AG20443 (cell line): ENCODE measurements around the gene SPNS2.

Experiments
- DNase-seq: peaks from one replicate; pipeline ENCODE4 v3.0.0; 2012; ENCODE audit warnings: low spot score, mixed read lengths

Gene SPNS2, protein sequence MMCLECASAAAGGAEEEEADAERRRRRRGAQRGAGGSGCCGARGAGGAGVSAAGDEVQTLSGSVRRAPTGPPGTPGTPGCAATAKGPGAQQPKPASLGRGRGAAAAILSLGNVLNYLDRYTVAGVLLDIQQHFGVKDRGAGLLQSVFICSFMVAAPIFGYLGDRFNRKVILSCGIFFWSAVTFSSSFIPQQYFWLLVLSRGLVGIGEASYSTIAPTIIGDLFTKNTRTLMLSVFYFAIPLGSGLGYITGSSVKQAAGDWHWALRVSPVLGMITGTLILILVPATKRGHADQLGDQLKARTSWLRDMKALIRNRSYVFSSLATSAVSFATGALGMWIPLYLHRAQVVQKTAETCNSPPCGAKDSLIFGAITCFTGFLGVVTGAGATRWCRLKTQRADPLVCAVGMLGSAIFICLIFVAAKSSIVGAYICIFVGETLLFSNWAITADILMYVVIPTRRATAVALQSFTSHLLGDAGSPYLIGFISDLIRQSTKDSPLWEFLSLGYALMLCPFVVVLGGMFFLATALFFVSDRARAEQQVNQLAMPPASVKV

DNA sequence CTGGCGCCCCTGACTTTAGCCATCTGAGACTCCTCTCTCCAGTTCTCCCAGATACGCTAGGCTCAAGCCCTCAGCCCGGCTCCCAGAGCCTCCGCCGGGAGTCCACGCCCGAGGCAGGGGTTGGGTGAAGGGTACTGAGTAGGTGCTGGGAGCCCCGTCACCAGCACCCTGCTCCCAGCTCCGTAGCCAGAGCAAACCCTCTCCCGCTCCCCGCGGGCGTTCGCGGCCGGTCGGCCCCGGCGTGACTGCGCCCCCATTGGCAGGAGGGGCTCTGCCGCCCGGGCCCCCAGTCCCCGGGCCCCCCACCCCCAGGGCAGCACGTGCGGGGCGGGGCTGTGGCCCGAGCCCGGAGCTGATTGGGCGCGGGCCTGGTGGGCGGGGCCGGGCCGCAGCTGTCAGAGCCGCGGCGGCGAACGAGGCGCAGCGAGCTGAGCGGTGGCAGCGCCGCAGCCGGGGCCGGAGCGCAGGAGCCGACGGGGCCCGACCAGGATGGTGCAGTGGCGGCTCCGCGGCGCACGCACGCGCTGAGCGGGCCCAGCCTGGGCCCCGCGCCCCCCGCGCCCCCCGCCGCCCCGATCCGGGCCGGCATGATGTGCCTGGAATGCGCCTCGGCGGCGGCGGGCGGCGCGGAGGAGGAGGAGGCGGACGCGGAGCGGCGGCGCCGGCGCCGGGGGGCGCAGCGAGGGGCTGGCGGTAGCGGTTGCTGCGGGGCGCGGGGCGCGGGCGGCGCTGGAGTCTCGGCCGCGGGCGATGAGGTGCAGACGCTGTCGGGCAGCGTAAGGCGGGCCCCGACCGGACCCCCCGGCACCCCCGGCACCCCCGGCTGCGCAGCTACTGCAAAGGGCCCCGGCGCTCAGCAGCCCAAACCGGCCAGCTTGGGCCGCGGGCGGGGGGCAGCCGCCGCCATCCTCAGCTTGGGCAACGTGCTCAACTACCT lies at the start of gene SPNS2:
Gene SPNS2 (plus strand): TSS at position 421 of the 937 bp plus-strand sequence. CDS start 167 bp downstream, at position 588.
- DNase-seq, result peak; percentile 95

DNA sequence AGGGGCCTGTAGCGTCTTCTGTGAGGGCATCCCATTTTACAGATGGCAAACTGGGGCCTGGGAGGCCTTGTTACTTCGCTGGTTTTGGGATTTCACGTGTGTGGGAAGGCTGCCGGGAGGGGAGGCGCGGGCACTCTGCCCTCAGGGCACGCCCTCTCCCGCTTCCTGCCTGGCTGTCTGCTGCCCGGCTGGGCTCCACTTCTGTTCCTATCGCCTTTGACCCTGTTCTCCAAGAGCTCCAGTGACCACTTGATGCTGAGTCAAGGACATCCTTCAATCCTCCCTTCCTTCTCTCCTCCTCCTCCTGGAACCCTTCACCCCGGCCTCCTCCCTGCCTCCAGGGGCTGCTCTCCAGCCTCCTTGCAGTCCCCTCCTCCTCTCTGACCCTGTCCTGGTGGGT lies 48.9 kb upstream of the SPNS2 start:
- peak; percentile 70 for DNase-seq

DNA sequence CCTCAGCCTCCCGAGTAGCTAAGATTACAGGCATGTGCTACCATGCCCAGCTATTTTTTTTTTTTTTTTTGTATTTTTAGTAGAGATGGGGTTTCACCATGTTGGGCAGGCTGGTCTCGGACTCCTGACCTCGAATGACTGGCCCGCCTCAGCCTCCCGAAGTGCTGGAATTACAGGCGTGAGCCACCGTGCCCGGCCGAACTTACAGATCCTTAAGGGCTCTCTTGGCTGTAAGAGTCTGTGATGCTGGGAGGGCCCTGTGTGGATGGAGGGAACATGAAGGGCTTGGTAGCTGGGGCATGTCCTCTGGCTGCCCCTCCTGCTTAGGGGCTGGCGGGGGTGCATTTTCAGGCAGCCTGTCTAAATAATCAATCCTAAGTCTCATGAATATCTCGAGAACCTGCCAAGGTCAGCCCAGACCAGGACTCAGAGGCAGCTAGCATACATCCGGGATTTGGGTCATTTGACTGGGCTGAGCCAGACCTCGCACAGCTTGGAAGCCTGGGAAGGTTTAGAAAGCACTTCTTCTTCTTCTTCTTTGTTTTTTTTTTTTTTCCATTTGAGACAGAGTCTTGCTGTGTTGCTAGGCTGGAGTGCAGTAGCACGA lies 47.9 kb upstream of the SPNS2 start:
- no peak for DNase-seq

DNA sequence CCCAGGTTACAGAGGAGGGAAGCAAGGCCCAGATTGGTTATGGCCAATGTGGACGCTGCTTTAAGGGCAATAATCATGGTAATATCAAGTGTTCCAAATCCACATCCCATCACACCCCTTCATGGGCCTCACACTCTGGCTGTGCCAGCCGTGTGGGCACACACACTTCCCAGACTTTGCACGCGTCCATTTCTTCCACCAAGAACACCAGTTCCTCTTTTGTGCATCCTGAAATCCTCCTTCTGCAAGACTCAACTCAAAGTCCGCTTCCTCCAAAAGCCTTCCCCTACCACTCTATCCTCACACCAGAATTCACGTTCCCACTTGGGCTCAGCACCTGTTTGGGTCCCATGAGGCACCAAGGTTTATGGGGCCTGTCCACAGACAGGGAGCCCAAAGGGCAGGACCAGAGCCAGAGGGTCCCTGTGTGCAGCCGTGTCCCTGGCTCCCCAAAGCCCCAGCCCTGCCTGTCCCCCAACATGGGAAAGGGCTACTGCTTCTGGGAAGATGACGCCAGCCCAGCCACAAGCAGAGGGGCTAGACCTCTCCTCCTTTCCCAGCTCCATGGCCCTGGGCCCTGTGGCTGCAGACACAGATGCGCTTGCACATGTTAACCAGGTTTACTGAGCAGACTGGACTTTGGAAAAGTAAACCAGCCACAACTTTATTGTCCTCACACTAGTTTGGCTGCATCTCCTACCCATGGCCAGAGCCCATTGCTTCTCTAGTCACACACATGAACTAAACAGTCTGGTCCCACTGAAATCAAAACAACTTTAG lies 44.7 kb upstream of the SPNS2 start:
- DNase-seq, result no peak

DNA sequence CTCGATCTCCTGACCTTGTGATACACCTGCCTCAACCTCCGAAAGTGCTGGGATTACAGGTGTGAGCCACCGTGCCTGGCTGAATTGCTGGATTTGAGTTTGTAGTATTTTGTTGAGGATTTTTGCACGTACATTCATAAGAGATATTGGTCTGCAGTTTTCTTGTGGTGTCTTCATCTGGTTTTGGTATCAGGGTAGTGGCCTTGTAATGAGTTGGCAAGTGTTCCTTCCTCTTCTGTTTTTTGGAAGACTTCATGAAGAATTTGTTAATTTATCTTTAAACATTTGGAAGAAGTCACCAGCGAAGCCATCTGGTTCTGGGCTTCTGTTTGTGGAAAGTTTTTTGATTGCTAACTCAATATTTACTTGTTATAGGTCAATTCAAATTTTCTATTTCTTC lies 38.0 kb upstream of the SPNS2 start:
- DNase-seq, result no peak

DNA sequence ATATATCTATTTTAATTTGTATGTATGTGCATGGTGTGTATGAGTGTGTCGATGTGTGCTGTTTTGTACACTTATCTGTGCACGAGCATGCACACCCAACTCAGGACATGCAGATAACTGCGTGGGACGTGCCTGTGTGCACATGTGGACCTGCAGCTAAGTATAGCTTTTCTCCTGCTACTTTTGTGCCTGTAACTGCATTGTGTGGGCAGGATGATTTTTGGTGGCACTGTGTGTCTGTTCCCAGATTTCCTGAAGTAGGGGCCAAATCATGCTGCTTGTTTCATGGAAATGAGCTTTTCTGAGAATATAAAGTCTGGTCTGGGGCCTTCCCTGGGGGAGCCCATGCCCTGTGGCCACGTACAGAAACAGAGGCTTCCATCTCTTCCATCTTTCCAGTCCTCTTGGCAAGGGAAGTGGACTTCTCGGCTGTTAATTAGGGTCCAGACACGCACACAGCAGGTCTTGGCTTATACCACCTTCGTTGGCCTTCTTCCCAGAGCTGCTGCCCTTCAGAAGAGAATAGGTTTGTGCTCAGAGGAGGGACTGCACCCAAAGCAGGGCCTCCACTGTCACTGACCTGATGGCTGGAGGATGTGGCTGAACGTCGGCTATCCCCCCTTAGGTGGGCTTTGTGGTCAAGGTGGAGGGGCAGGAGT lies 34.7 kb upstream of the SPNS2 start:
- DNase-seq, result no peak

DNA sequence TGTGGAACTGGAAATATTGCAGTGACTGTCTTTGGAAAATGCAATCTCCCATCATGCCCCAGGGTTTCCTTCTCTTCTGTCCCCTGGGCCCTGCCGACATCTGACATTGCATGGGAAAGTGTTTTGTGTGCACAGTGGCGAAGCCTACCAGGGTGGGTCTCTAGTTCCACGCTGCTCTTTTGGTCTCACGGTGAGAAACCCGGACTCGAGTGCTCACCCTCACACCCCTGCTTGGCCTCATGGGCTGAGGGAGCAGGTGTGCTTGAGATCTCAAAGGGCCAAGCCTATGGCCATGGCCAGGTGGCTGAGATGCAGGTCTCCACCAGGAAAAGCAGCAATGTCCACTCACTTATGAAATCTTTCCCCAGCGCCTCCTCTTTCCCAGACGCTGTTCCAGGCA lies 32.9 kb upstream of the SPNS2 start:
- DNase-seq, result no peak

DNA sequence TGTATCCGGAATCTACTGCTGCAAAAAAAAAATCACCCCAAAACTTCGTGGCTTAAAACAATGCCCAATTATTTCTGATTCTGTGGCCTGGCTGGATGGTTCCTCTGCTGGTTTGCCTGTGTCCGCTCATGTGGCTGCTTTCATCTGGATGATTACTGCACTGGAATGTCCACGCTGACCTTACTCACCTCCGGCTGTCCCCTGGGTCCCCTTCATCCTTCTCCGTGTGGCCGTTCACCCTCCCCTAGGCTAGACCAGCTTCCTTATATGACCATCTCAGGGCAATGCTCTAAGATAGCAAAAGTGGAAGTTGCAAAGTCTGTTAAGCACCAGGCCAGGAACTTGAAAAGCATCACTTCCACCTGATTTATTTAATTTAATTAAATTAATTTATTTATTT lies 31.4 kb upstream of the SPNS2 start:
- no peak for DNase-seq

DNA sequence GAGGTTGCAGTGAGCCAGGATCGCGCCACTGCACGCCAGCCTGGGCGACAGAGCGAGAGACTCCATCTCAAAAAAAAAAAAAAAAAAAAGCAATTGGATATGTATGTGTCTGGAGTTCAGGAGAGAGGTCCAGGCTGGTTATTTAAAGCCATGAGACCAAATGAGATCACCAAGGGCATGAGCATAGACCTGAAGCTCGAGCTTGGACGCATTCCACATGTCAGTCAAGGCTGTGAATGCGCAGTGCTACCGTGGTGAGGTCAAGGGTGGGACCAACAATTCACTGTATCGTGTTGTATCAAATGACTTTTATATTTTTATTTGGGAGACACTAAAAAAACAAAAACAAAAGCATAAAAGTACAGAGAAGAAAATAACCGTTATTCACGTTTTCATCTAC lies 29.1 kb upstream of the SPNS2 start:
- DNase-seq, result no peak

DNA sequence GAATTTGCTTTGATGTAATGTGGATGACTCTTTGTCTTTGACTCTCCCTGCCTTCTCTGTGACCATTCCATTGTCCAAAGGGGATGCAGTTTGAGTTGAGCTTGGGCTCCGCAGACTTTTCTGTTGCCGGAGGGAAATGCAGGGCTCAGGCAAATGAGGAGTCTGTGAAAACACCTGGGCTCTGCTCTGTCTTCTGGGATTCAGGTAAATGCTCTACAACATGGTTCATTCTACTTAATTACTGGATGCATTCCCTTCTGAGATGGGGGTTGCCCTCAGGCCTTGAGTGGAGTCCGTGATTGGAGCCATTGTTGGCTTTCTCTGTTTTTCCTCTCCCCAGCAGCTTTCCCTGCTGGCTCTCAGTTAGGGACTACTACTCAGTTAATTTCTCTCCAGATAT lies 26.4 kb upstream of the SPNS2 start:
- no peak for DNase-seq

DNA sequence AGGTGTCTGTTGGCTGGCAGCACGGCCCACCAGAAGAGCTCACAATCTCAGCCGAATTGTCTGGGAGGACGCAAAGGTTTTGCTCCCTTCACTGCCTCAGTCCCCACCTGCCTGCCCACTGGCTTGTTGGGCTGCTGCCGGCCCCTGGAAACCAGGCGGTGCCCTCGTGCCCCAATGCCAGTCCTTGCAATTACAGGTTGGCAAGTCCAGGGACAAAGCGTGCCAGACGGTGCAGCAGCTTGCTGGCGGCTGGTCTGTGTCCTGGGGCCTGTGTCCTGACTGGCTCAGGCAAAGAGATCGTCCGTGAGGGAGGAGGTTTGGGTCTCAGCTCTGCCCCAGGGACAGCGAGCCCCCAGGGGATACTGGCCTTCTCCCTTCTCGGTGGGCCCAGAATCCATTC lies 24.6 kb upstream of the SPNS2 start:
- DNase-seq, result no peak

DNA sequence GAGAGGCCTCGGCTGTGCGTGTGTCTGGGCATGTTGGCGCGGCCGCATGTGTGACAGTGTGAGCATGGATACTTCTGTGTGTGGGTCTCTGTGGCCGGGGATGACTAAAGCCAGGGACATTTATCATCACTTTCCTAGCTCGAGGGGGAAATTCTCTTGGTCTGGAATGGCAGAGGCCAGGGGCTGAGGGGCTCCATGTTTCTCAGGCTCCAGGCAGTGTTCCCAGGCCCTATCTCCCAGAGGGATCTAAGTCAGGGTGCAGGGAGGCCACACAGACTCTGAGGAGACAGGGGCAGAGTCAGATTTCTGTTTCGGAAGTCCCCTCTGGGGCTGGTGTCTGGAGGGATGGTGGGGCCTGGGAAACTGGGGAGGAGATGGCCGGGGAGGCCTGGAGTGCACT lies 23.7 kb upstream of the SPNS2 start:
- no peak for DNase-seq

DNA sequence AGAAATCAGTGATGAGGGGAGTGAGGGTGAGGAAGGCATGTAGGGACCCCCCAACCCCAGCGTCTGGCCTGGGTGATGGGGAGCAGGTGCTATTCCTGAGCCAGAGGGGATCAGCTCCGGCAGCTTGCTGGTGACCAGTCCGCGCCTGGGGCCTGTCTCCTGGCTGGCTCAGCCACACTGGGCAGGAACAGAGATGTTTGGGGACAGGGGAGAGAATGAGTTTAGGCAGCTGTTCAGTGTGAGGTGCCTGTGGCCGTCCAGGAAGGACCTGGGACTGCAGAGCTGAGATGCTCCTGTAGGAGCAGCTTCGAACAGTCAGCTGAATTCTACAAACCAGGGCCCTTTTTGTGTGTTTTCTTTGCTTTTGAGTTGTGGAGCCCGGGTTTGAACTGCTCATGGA lies 23.2 kb upstream of the SPNS2 start:
- no peak for DNase-seq

DNA sequence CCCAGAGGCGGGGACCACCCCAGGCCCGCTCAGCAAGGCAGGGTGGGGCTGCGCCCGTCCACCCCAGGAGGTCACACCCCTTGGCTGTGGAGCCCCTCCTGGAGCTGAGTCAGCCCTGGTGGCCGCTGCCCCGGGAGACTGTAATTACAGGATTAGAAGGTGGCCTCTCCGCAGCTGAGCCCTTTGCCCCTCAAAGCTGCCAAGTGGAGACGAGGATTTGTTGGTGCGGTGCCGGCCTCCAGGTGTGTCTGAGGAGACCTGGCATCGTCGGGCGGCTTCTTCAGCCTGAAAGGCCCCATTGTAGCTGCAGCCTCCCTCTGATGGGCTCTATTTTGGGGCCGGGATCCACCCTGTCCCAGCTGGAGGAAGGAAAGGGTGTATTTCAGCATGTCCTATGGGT lies 22.7 kb upstream of the SPNS2 start:
- DNase-seq, result no peak

DNA sequence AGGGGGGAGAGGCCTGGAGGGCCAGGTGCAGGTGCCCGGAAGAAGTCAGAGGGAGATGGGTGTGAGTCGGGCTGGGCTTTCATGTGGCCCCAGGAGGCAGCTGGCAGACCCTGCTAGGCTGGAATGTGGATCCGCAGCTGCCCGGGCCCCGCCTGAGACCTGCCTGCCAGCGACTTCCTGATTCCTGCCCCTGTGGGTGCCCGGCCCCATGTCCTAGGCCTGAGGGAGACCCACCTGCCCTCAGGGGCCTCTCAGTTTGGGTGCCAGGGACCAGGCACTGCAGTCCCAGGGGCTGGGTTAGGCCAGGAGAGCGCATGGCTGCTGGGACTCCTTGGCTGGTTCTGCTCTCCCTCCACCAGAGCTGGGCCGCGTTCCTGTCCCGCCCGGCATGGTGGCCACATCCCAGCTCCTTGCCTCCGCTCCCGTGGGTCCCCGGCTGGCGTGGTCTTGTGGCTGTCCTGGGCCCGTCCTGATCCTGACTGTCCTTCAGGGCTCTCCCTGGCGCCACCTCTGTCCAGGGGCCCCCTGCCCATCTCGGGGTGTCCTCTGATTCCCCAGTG lies 22.1 kb upstream of the SPNS2 start:
- no peak for DNase-seq

DNA sequence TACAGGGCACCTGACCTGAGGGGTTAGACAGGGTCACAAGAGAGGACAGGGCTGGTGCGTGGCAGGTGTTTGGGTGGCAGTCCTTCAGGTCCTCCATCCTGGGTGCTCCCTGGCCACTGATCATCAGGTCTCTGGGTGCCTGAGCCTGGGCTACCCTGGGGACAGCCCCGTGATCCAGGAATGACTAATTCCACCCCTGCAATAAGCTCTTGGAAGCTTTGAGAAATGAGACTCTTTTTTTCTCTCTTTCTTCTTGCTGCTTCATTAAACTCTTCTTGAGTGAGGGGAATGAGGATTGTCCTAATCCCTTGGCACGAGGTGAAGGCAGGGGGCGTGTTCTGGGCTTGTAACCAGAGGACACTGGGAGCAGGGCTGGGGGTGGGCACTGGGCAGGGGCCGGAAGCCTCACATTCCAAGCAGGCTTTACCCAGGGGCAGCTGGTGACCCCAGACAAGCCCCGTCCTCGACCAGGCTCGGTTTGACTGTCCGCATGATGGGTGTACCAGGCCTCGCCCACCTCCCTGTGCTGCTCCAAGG lies 21.4 kb upstream of the SPNS2 start:
- DNase-seq, result no peak

DNA sequence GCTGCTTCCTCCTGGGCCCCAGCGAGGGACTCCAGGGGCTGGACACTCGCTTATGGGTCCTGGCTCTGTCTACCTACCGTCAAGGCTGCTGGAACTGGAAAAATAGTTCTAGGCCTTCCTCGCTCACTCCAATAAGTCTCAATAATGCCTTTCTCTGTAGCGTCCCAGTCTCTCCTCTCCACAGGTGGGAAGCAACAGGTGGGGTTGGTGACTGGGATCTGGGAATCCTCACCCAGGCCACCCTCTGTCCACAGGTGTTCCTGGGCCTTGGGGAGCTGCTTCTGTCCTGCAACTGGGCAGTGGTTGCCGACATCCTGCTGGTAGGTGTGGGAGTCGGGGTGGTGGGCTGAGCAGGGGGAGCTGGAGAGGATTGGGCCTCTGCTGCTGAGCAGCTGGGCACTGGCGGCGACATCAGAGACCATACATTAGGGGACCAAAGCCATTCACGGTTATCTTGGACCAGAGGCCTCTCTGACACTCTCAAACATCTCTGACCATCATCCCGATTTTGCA lies 20.3 kb upstream of the SPNS2 start:
- no peak for DNase-seq

DNA sequence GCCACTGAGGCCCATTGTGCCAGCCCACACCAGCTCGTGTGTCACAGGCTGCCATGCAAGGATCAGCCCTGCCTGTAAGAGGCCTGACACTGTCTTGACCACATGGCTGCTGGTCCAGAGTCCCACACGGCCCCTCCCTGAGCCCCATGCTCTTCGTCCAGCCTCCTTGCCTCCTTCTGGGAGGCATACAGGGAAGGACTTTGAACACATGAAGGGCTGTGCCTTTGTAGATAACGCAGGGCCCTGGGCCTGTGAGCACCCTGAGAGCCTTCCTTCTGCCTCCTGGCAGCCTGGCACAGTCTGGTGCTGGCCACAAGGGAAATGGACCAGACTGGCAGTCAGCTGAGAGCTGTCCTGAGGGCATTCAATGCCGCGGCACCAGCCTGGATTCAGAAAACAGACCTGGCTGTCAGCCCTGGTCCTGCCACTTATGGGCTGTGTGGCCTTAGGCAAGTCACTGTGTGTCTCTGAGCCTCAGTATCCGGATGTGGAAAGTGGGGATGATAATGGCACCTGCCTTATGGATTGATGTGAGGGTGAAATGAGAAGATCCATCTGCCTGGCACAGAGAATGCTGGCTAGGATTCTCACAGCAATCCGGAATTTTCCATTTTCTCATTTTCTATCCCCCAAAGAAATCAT lies 19.2 kb upstream of the SPNS2 start:
- no peak for DNase-seq

DNA sequence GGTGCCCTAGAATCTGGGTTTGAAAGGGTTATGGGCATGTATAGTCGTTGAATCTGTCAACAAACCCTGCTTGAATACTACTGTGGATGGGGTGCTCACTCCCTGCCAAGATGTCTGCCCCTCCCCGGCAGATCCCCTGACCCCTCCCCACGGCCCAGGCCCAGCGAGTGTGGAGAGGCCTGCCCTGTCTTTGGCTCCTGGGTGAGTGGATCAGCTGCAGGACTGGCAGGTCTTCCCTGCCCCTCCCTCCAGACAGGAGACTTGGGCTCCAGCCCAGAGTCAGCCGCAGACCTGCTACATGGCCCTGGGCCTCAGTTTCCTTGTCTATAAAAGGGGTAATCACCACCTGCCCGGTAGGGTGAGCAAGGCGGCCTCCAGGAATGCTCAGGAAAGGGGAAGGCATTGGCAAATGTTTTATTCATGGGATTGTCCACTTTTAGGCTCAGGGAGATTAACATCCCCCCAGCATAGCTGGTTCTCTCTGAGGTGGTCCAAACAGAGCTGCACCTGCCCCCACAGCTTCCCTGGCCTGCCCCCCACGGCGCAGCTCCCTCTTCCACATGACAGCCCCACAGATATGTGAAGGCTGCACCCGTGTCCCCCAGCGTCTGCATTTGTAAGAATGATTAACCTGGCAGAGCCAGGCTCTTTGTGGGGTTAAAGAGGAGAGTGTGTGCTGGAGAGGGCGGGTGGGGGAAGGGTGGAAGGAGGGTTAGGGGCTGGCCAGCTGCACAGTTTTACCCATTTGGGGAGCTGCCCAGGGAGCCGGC lies 18.5 kb upstream of the SPNS2 start:
- no peak for DNase-seq
